HepG2 (cell line): ENCODE measurements around the gene SPTAN1. TPM values are rescaled to one million over a fixed set of nuclear protein-coding genes. Genes with fewer than 3 reads are reported as not detected.

Source experiments
- CHCHD3 ChIP-seq: sonication (generic); formaldehyde crosslinking; IDR thresholded peaks from 2 replicates; pipeline ENCODE4 v1.8.0; 2022; ENCODE audit warnings: mild to moderate bottlenecking, missing genetic modification reagents, moderate library complexity
- ELF3 ChIP-seq: IDR thresholded peaks from 2 replicates; pipeline ENCODE4 v1.6.1; 2016; ENCODE audit warnings: missing genetic modification reagents, missing compliant biosample characterization
- EZH2 ChIP-seq: conservative IDR thresholded peaks from 2 replicates; pipeline ENCODE4 v1.6.1; 2012; ENCODE audit warnings: mild to moderate bottlenecking, low read depth, low read length, moderate library complexity
- HDAC1 ChIP-seq: sonication (generic); formaldehyde crosslinking; IDR thresholded peaks from 2 replicates; pipeline ENCODE4 v1.5.1; 2020; ENCODE audit warnings: mild to moderate bottlenecking, missing genetic modification reagents
- HMG20B ChIP-seq: conservative IDR thresholded peaks from 2 replicates; pipeline ENCODE4 v1.6.1; 2016; ENCODE audit warnings: missing genetic modification reagents, missing compliant biosample characterization
- HNF4A ChIP-seq: sonication (generic); formaldehyde crosslinking; IDR thresholded peaks from 2 replicates; pipeline ENCODE4 v1.4.0; 2020; ENCODE audit warnings: missing genetic modification reagents
- HNF4G ChIP-seq, 2 experiments: sonication (generic) in 1 of 2; formaldehyde crosslinking in 1 of 2; IDR thresholded peaks; 2 replicates each; pipeline versions ENCODE4 v1.4.0 to v1.6.1; 2011 to 2020; ENCODE audit warnings: borderline replicate concordance in 2 of 2, low read depth in 2 of 2, mild to moderate bottlenecking in 2 of 2, low read length in 1 of 2, missing genetic modification reagents in 1 of 2, moderate library complexity in 1 of 2
- HNRNPUL1 ChIP-seq: fragments of 200-400 bp; formaldehyde crosslinking; IDR thresholded peaks from 2 replicates; pipeline ENCODE4 v1.6.1; 2017; ENCODE audit warnings: low read depth, mild to moderate bottlenecking, low read length, moderate library complexity
- MAFK ChIP-seq, 2 experiments: IDR thresholded peaks in 1 of 2; conservative IDR thresholded peaks in 1 of 2; 2 replicates each; pipeline ENCODE4 v1.6.1; 2011; ENCODE audit warnings: improper control_type of control experiment in 2 of 2, low read length in 2 of 2
- NFKBIZ ChIP-seq: IDR thresholded peaks from 2 replicates; pipeline ENCODE4 v1.6.1; 2018; ENCODE audit warnings: missing genetic modification reagents, missing compliant biosample characterization
- PHF20 ChIP-seq: sonication (generic); formaldehyde crosslinking; IDR thresholded peaks from 2 replicates; pipeline ENCODE4 v1.5.0; 2020; ENCODE audit warnings: mild to moderate bottlenecking, missing genetic modification reagents
- POLR2AphosphoS2 ChIP-seq: IDR thresholded peaks from 2 replicates; pipeline ENCODE4 v1.6.1; 2011; ENCODE audit warnings: low read depth, low read length, improper control_type of control experiment
- RAD21 ChIP-seq: fragments of 450-650 bp; formaldehyde crosslinking; IDR thresholded peaks from 2 replicates; pipeline ENCODE4 v1.5.0; 2020; ENCODE audit warnings: mild to moderate bottlenecking
- RFX3 ChIP-seq: IDR thresholded peaks from 2 replicates; pipeline ENCODE4 v1.6.1; 2016; ENCODE audit warnings: missing biosample characterization, missing genetic modification reagents
- RNF2 ChIP-seq: fragments of 450-650 bp; conservative IDR thresholded peaks from 2 replicates; pipeline ENCODE4 v1.6.1; 2016; ENCODE audit warnings: low read depth
- STAT6 ChIP-seq: sonication (generic); formaldehyde crosslinking; IDR thresholded peaks from 2 replicates; pipeline ENCODE4 v1.4.0; 2020; ENCODE audit warnings: missing genetic modification reagents, mild to moderate bottlenecking, borderline replicate concordance
- SUZ12 ChIP-seq: fragments of 150-350 bp; IDR thresholded peaks from 2 replicates; pipeline ENCODE4 v1.6.1; 2014; ENCODE audit warnings: low read depth, low read length
- TEAD3 ChIP-seq: optimal IDR thresholded peaks from 2 replicates; pipeline ENCODE3; 2016; ENCODE audit warnings: borderline replicate concordance
- TEF ChIP-seq: sonication (generic); formaldehyde crosslinking; IDR thresholded peaks from 2 replicates; pipeline ENCODE4 v1.5.0; 2020; ENCODE audit warnings: missing genetic modification reagents
- UBTF ChIP-seq: sonication (generic); formaldehyde crosslinking; IDR thresholded peaks from 2 replicates; pipeline ENCODE4 v1.4.0; 2020; ENCODE audit warnings: mild to moderate bottlenecking, missing genetic modification reagents
- ZNF30 ChIP-seq: sonication (generic); formaldehyde crosslinking; IDR thresholded peaks from 2 replicates; pipeline ENCODE4 v1.5.0; 2020; ENCODE audit warnings: mild to moderate bottlenecking, missing genetic modification reagents
- ZNF337 ChIP-seq: sonication (generic); formaldehyde crosslinking; IDR thresholded peaks from 2 replicates; pipeline ENCODE4 v1.5.1; 2020; ENCODE audit warnings: missing genetic modification reagents, low read depth, mild to moderate bottlenecking, borderline replicate concordance
- ZNF430 ChIP-seq: sonication (generic); formaldehyde crosslinking; IDR thresholded peaks from 2 replicates; pipeline ENCODE4 v1.9.0; 2021; ENCODE audit warnings: mild to moderate bottlenecking, missing genetic modification reagents
- ZNF773 ChIP-seq: sonication (generic); formaldehyde crosslinking; IDR thresholded peaks from 2 replicates; pipeline ENCODE4 v1.4.0; 2020; ENCODE audit warnings: missing genetic modification reagents, borderline replicate concordance
- ZSCAN31 ChIP-seq: sonication (generic); formaldehyde crosslinking; IDR thresholded peaks from 2 replicates; pipeline ENCODE4 v1.5.0; 2020; ENCODE audit warnings: low read depth, mild to moderate bottlenecking, missing genetic modification reagents
- polyA plus RNA-seq, 8 experiments: library from polyadenylated mRNA; depleted of rRNA in 3 of 8; stranded (reverse) in 7 of 8; unstranded in 1 of 8; fragments of >200 nt; fragmentation: Illumina TruSeq in 4 of 8; extraction: Trizol in 4 of 8; gene quantifications; 2 replicates each; pipeline versions ENCODE4 v1.2.1 to v1.2.3, GENCODE V29; 2011 to 2016; ENCODE audit warnings: low read depth in 4 of 8, missing spikeins in 1 of 8, mixed read lengths in 1 of 8; ENCODE audit not compliant: insufficient read depth in 1 of 8
- total RNA-seq, 5 experiments: library from RNA; depleted of rRNA; stranded (reverse); fragments of >200 nt; fragmentation: Illumina TruSeq; extraction: Trizol; gene quantifications; 2 replicates each; pipeline ENCODE4 v1.2.3, GENCODE V29; 2016; ENCODE audit warnings: low read depth in 1 of 5

Gene SPTAN1
- total and polyA plus RNA-seq, 2 of the 13 experiments (the other 11 are each of a cell fraction or from before 2014, with no cell fraction given), result 106 to 111 TPM

- TF ChIP-seq POLR2AphosphoS2 (no peak), ZNF337 (CRISPR knock-in tag) (no peak), ZSCAN31 (CRISPR knock-in tag) (no peak; the same call in 1 of the 2 replicates), HNF4G (IDR thresholded peaks at IDR 0.05; ENCODE audit: borderline replicate concordance, low read depth, low read length) (no peak), HNF4G (CRISPR knock-in tag; IDR thresholded peaks at IDR 0.05; ENCODE audit: borderline replicate concordance, low read depth) (no peak), HNF4A (no peak), ZNF30 (CRISPR knock-in tag) (no peak), UBTF (no peak; the same call in 1 of the 2 replicates), EZH2 (no peak), RFX3 (no peak), HNRNPUL1 (no peak), TEF (CRISPR knock-in tag) (no peak), RAD21 (CRISPR knock-in tag) (no peak), SUZ12 (no peak), HDAC1 (CRISPR knock-in tag) (no peak; the same call in 1 of the 2 replicates), ZNF773 (CRISPR knock-in tag) (no peak), STAT6 (CRISPR knock-in tag) (no peak), RNF2 (0 out of 2 replicates have a peak, but pooled peaks have one; percentile 50), ELF3 (CRISPR knock-in tag) (no peak), MAFK (conservative IDR thresholded peaks at IDR 0.05 in 1 of 2, IDR thresholded peaks at IDR 0.05 in 1 of 2; ENCODE audit: low read length in 2 of 2) (no peak), CHCHD3 (CRISPR knock-in tag) (no peak), HMG20B (CRISPR knock-in tag) (no peak), NFKBIZ (CRISPR knock-in tag) (no peak), TEAD3 (CRISPR knock-in tag) (peak; percentile 32), ZNF430 (CRISPR knock-in tag) (no peak), PHF20 (CRISPR knock-in tag) (no peak)
Observed at GRCh38 chr9:128552744-128553440, 505 bp downstream of the SPTAN1 start (continued).
